H9 (cell line): ENCODE data around the gene EIF4E2. TPM values are rescaled to one million over a fixed set of nuclear protein-coding genes. Genes with fewer than 3 reads are reported as not detected.

Experiments
- DNase-seq: peaks from one replicate; pipeline ENCODE4 v3.0.0-alpha.2; 2017
- H2AFZ ChIP-seq: one replicate; pipeline ENCODE4 v1.6.1; 2013; ENCODE audit warnings: mild to moderate bottlenecking, low read length, control low read depth, moderate library complexity
- H2AK5ac ChIP-seq: 2 replicates; pipeline ENCODE4 v1.6.1; 2013; ENCODE audit warnings: low read length, control low read depth, mixed read lengths; ENCODE audit not compliant: insufficient read length
- H2BK120ac ChIP-seq: one replicate; pipeline ENCODE4 v1.6.1; 2013; ENCODE audit warnings: low read depth, mild to moderate bottlenecking, low read length, control low read depth, inconsistent platforms; ENCODE audit not compliant: poor library complexity, severe bottlenecking
- H2BK12ac ChIP-seq: 2 replicates; pipeline ENCODE4 v1.6.1; 2013; ENCODE audit warnings: low read length, control low read depth, mixed read lengths, low read depth; ENCODE audit not compliant: insufficient read length
- H2BK15ac ChIP-seq: 2 replicates; pipeline ENCODE4 v1.6.1; 2013; ENCODE audit warnings: low read depth, low read length, control low read depth
- H2BK20ac ChIP-seq: one replicate; pipeline ENCODE4 v1.6.1; 2013; ENCODE audit warnings: low read depth, mild to moderate bottlenecking, low read length, control low read depth, inconsistent platforms; ENCODE audit not compliant: poor library complexity, severe bottlenecking
- H2BK5ac ChIP-seq: 2 replicates; pipeline ENCODE4 v1.6.1; 2013; ENCODE audit warnings: low read length, control low read depth, mixed read lengths; ENCODE audit not compliant: insufficient read length
- H3K14ac ChIP-seq: 2 replicates; pipeline ENCODE4 v1.6.1; 2013; ENCODE audit warnings: low read length, control low read depth; ENCODE audit not compliant: insufficient read depth
- H3K18ac ChIP-seq: 2 replicates; pipeline ENCODE4 v1.6.1; 2013; ENCODE audit warnings: low read depth, mild to moderate bottlenecking, mixed read lengths, low read length, control low read depth; ENCODE audit not compliant: insufficient read length
- H3K23ac ChIP-seq: 2 replicates; pipeline ENCODE4 v1.6.1; 2013; ENCODE audit warnings: low read length, control low read depth, mixed read lengths, low read depth; ENCODE audit not compliant: insufficient read length
- H3K23me2 ChIP-seq: 2 replicates; pipeline ENCODE4 v1.6.1; 2013; ENCODE audit warnings: low read depth, mild to moderate bottlenecking, mixed read lengths, low read length, control low read depth; ENCODE audit not compliant: insufficient read length, poor library complexity, severe bottlenecking
- H3K27ac ChIP-seq: 2 replicates; pipeline ENCODE4 v1.5.1; 2013; ENCODE audit warnings: low read length, control low read depth, mixed read lengths, low read depth; ENCODE audit not compliant: insufficient read length
- H3K27me3 ChIP-seq: 2 replicates; pipeline ENCODE4 v1.6.1; 2013; ENCODE audit warnings: low read length, control low read depth, inconsistent platforms; ENCODE audit not compliant: insufficient read depth
- H3K4ac ChIP-seq: 2 replicates; pipeline ENCODE4 v1.6.1; 2013; ENCODE audit warnings: low read depth, mild to moderate bottlenecking, control low read depth, inconsistent platforms, low read length, moderate library complexity
- H3K4me1 ChIP-seq: 2 replicates; pipeline ENCODE4 v1.6.1; 2013; ENCODE audit warnings: low read length, control low read depth, inconsistent platforms; ENCODE audit not compliant: insufficient read depth
- H3K4me2 ChIP-seq: 2 replicates; pipeline ENCODE4 v1.6.1; 2013; ENCODE audit warnings: low read length, control low read depth, mixed read lengths; ENCODE audit not compliant: insufficient read length, insufficient read depth
- H3K56ac ChIP-seq: 2 replicates; pipeline ENCODE4 v1.6.1; 2013; ENCODE audit warnings: low read depth, mild to moderate bottlenecking, mixed read lengths, low read length, control low read depth; ENCODE audit not compliant: insufficient read length
- H3K79me1 ChIP-seq: 2 replicates; pipeline ENCODE4 v1.6.1; 2013; ENCODE audit warnings: low read depth, mild to moderate bottlenecking, moderate library complexity, low read length, control low read depth, inconsistent platforms; ENCODE audit not compliant: insufficient read depth, poor library complexity, severe bottlenecking
- H3K79me2 ChIP-seq: 2 replicates; pipeline ENCODE4 v1.6.1; 2013; ENCODE audit warnings: low read length, control low read depth, inconsistent platforms; ENCODE audit not compliant: insufficient read depth
- H3K9ac ChIP-seq: 2 replicates; pipeline ENCODE4 v1.6.1; 2013; ENCODE audit warnings: low read length, control low read depth, mixed read lengths; ENCODE audit not compliant: insufficient read length; ENCODE audit errors: extremely low read depth
- H3K9me3 ChIP-seq: one replicate; pipeline ENCODE4 v1.6.1; 2013; ENCODE audit warnings: low read depth, low read length, inconsistent platforms; ENCODE audit not compliant: control insufficient read depth
- H3T11ph ChIP-seq: one replicate; pipeline ENCODE4 v1.6.1; 2013; ENCODE audit warnings: mild to moderate bottlenecking, low read length, control low read depth, inconsistent platforms
- H4K20me1 ChIP-seq: one replicate; pipeline ENCODE4 v1.6.1; 2013; ENCODE audit not compliant: control insufficient read depth, insufficient read length, insufficient read depth
- H4K5ac ChIP-seq: 2 replicates; pipeline ENCODE4 v1.6.1; 2013; ENCODE audit warnings: low read depth, mild to moderate bottlenecking, mixed read lengths, low read length, control low read depth; ENCODE audit not compliant: insufficient read length
- H4K8ac ChIP-seq: replicated peaks from 2 replicates; pipeline ENCODE4 v1.6.1; 2013; ENCODE audit warnings: low read length, control low read depth, mixed read lengths, low read depth; ENCODE audit not compliant: insufficient read length
- H4K91ac ChIP-seq: 2 replicates; pipeline ENCODE4 v1.6.1; 2013; ENCODE audit warnings: low read depth, mild to moderate bottlenecking, moderate library complexity, mixed read lengths, low read length, control low read depth; ENCODE audit not compliant: insufficient read length
- H3K27ac Mint-ChIP-seq, 3 experiments: 2 replicates in 2 of 3; 3 replicates in 1 of 3; pipeline ENCODE4 v1.8.0; 2020 to 2021; ENCODE audit warnings: mixed read lengths in 3 of 3, mild to moderate bottlenecking in 1 of 3, moderate library complexity in 1 of 3
- H3K27me3 Mint-ChIP-seq: 2 replicates; pipeline ENCODE4 v1.8.0; 2021; ENCODE audit warnings: low read depth, mild to moderate bottlenecking, moderate library complexity, mixed read lengths
- H3K36me3 Mint-ChIP-seq, 3 experiments: 2 replicates in 2 of 3; 3 replicates in 1 of 3; pipeline ENCODE4 v1.8.0; 2020 to 2021; ENCODE audit warnings: low read depth in 3 of 3, mixed read lengths in 3 of 3; ENCODE audit not compliant: insufficient read depth in 1 of 3
- H3K4me1 Mint-ChIP-seq, 2 experiments: 2 replicates each; pipeline ENCODE4 v1.8.0; 2020; ENCODE audit warnings: mixed read lengths in 2 of 2
- H3K4me3 Mint-ChIP-seq, 2 experiments: 2 replicates in 1 of 2; 3 replicates in 1 of 2; pipeline ENCODE4 v1.8.0; 2020 to 2021; ENCODE audit warnings: mild to moderate bottlenecking in 2 of 2, mixed read lengths in 2 of 2, moderate library complexity in 1 of 2
- H3K9me3 Mint-ChIP-seq, 2 experiments: 2 replicates in 1 of 2; 3 replicates in 1 of 2; pipeline ENCODE4 v1.8.0; 2020; ENCODE audit warnings: mild to moderate bottlenecking in 2 of 2, mixed read lengths in 2 of 2, moderate library complexity in 1 of 2
- CTCF ChIP-seq: fragments of 200-600 bp; sonication (generic); conservative IDR thresholded peaks from 3 replicates; pipeline ENCODE4 v1.8.0; 2021; ENCODE audit warnings: antibody characterized with exemption, mild to moderate bottlenecking
- WGBS: extraction: QIAGEN DNeasy Blood & Tissue Kit; methylation state at CpG from one replicate; pipeline ENCODE4 v1.1.7; 2013; ENCODE audit warnings: missing lambda C conversion rate, low lambda C conversion rate, mixed read lengths; ENCODE audit not compliant: insufficient read length; ENCODE audit errors: extremely low coverage; 5-methylcytosine and 5-hydroxymethylcytosine counted together
- total RNA-seq: library from RNA; stranded (reverse); gene quantifications from 2 replicates; pipeline ENCODE4 v1.2.1, GENCODE V29; 2021

The EIF4E2 gene
- total RNA-seq, 1 experiment from 2014 or later = 109 TPM

DNA sequence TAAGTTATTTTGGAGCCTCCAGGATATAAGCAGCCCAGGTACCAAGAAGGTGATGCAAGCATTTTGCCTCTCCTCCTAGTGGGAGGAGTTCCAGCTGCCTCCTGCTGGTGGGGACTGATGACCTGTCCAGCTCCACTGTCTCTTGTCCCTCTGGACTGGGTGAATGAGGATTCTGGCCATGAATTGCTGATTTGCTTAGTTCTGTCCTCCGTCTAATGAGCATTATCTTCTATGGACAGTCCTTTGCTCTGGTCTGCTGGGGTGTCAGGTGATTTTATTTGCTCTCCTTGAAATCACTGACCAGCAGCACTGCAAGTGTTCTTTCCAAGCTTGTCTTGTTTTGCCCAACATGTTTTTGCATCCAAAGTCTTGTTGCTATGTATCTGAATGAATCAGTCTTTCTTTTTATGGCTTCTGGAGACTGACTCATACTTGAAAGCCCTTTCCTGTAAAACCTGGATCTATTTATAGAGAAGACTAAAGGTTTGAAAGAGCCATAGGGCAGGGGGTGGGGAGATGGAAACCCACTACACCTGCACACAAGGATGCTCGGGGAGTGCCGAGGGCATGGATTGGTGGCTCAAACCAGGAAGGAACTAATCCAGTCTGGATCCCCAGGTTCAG lies 42.4 kb downstream of the EIF4E2 start:
- H3K27ac Mint-ChIP-seq = no peak overlapping the region
- Histone ChIP-seq H4K5ac (no peak overlapping the region), H2BK120ac (no peak overlapping the region), H3K9me3 (no peaks in the 10 kb centered on the region), H3T11ph (no peak overlapping the region), H2BK5ac (no peak overlapping the region), H2AFZ (no peak overlapping the region), H3K4me1 (no peaks in the 10 kb centered on the region), H3K18ac (no peak overlapping the region), H3K56ac (no peak overlapping the region), H4K8ac (no peak overlapping the region), H4K20me1 (peaks cover 3% of the 10 kb centered on the region), H3K14ac (no peak overlapping the region), H3K4me2 (no peak overlapping the region), H3K23me2 (no peaks in the 10 kb centered on the region), H3K79me2 (no peaks in the 10 kb centered on the region), H2BK12ac (no peak overlapping the region), H3K9ac (no peak overlapping the region), H4K91ac (no peak overlapping the region), H3K27ac (no peak overlapping the region), H2BK15ac (no peak overlapping the region), H2AK5ac (no peak overlapping the region), H3K27me3 (no peaks in the 10 kb centered on the region), H3K4ac (no peak overlapping the region), H3K79me1 (no peaks in the 10 kb centered on the region), H2BK20ac (no peak overlapping the region), H3K23ac (no peak overlapping the region)
- H3K27me3 Mint-ChIP-seq = peaks cover 3% of the 10 kb centered on the region; the same call in 1 of the 2 replicates
- H3K4me3 Mint-ChIP-seq = no peak overlapping the region
- peaks cover 16 to 18% of the 10 kb centered on the region in 2 experiments for H3K4me1 Mint-ChIP-seq
- no CpG with 5 or more reads among the region's 3 CpGs for WGBS
- TF ChIP-seq CTCF = no peak
- no peak for DNase-seq
- H3K36me3 Mint-ChIP-seq = peaks cover 2 to 14% (median 6%) of the 10 kb centered on the region in 3 experiments; a peak in 5 of 7 replicates
- peaks cover 0 to 12% of the 10 kb centered on the region in 2 experiments; a peak in 3 of 5 replicates for H3K9me3 Mint-ChIP-seq
